Activated effector memory CD4-positive, alpha-beta T cell treated with Interleukin-2 at 50 U/mL for 16 hours (primary cell): Measurements from ENCODE around the gene DES.

Experiments
- DNase-seq: peaks from one replicate; pipeline ENCODE4 v3.0.0-alpha.2; 2020

DES gene

DNA sequence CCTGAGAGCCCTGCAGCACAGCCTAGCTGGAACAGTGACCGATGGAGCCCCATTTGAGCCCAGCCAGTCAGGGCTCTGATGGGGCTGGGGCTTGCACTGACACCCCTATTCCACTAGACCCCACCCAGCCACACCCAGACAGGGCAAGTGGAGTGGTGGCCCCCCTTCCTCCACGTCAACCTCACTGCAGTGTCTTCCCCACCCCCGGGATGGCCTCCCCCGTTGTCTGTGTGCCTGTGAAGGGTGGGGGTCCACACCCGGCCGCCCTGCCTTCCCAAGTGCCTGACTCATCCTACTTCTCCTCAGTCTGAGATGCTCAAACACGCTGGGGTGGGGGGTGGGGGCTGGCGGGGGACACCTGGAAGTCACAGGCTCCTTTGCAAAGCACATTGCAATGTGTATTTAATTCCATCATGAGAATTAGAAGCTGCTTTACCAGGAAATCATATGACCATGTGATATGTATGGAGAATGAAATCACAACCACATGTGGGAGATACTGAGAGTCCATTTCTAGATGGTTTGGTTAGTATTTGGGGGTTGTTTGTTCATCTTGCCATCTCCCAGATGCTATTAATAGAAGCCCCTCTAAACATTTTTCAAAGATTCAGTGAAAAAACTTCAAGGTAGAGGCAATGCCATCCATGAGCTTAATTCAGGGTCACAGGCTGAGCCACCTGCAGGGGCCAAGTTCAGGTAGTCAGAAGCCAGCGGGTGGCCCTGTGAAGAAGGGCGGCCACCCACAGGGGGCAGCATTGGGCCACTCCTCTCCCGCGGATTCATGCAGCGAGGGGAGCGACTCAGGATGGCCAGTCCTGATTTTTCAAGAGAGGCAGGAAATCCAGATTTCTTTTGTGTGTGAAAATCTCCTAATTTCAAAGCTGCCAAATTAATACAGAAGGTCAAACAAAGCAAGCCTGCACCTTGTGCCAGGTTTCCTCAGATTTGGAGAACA lies 57.8 kb downstream of the DES start:
- peak; percentile 13 for DNase-seq
